Measurements from ENCODE around the gene TPRN. TPM values are rescaled to one million over a fixed set of nuclear protein-coding genes. Genes with fewer than 3 reads are reported as not detected.

Gene TPRN
- total RNA-seq, 1 donor from 2014 or later, result 10.6 TPM

GRCh38 chr9:137212520-137212919 lies 12.0 kb upstream of the TPRN start:
- no peak for DNase-seq (ENCODE audit: low read depth)

- DNase-seq (ENCODE audit: low read depth), result no peak
Measured at GRCh38 chr9:137211532-137211931, 11.0 kb upstream of the TPRN start.

- DNase-seq (ENCODE audit: low read depth), result no peak
Measured at GRCh38 chr9:137206602-137207001, 6.1 kb upstream of the TPRN start.

- DNase-seq (ENCODE audit: low read depth), result peak; percentile 37
Measured at GRCh38 chr9:137205126-137206069, 4.9 kb upstream of the TPRN start, which contains the start of the genes NDOR1 and TMEM203. Gene NDOR1 (plus strand): TSS chr9:137205700. CDS start chr9:137205778, 78 bp downstream. Gene TMEM203 (minus strand): TSS chr9:137205648. CDS start chr9:137205414, 234 bp downstream.

- no peak for DNase-seq (ENCODE audit: low read depth)
Measured at GRCh38 chr9:137204731-137205125, 4.2 kb upstream of the TPRN start.

- no peak for DNase-seq (ENCODE audit: low read depth)
Measured at GRCh38 chr9:137202966-137203365, 2.4 kb upstream of the TPRN start.

- no peak for DNase-seq (ENCODE audit: low read depth)
Measured at GRCh38 chr9:137201205-137201868, 796 bp upstream of the TPRN start.

GRCh38 chr9:137199411-137200121 lies 975 bp downstream of the TPRN start:
- DNase-seq (ENCODE audit: low read depth), result no peak

- DNase-seq (ENCODE audit: low read depth), result no peak
Measured at GRCh38 chr9:137198902-137199283, 1.6 kb downstream of the TPRN start.

- DNase-seq (ENCODE audit: low read depth), result peak; percentile 68
Measured at GRCh38 chr9:137198051-137198901, 2.3 kb downstream of the TPRN start.

- no peak for DNase-seq (ENCODE audit: low read depth)
Measured at GRCh38 chr9:137195525-137196220, 4.9 kb downstream of the TPRN start.

GRCh38 chr9:137194909-137195308 lies 5.6 kb downstream of the TPRN start:
- no peak for DNase-seq (ENCODE audit: low read depth)

GRCh38 chr9:137194388-137194787 lies 6.2 kb downstream of the TPRN start:
- no peak for DNase-seq (ENCODE audit: low read depth)

GRCh38 chr9:137193771-137194170 lies 6.8 kb downstream of the TPRN start:
- no peak for DNase-seq (ENCODE audit: low read depth)

- DNase-seq (ENCODE audit: low read depth), result no peak
Measured at GRCh38 chr9:137192859-137193258, 7.7 kb downstream of the TPRN start.

GRCh38 chr9:137192448-137192780 lies 8.1 kb downstream of the TPRN start:
- DNase-seq (ENCODE audit: low read depth), result no peak

- no peak for DNase-seq (ENCODE audit: low read depth)
Measured at GRCh38 chr9:137191691-137192447, 8.7 kb downstream of the TPRN start.

- no peak for DNase-seq (ENCODE audit: low read depth)
Measured at GRCh38 chr9:137191245-137191644, 9.3 kb downstream of the TPRN start.

- DNase-seq (ENCODE audit: low read depth), result no peak
Measured at GRCh38 chr9:137190315-137190856, 10.2 kb downstream of the TPRN start.
